H9 (cell line): Measurements from ENCODE around the gene COL4A2. TPM values are rescaled to one million over a fixed set of nuclear protein-coding genes. Genes with fewer than 3 reads are reported as not detected.
A peak's percentile ranks its signal among the peaks of the same experiment; 100 is the strongest.

ENCODE experiments used
- DNase-seq: peaks from one replicate; pipeline ENCODE4 v3.0.0-alpha.2; 2017
- H2AFZ ChIP-seq: one replicate; pipeline ENCODE4 v1.6.1; 2013; ENCODE audit warnings: mild to moderate bottlenecking, low read length, control low read depth, moderate library complexity
- H2AK5ac ChIP-seq: 2 replicates; pipeline ENCODE4 v1.6.1; 2013; ENCODE audit warnings: low read length, control low read depth, mixed read lengths; ENCODE audit not compliant: insufficient read length
- H2BK120ac ChIP-seq: one replicate; pipeline ENCODE4 v1.6.1; 2013; ENCODE audit warnings: low read depth, mild to moderate bottlenecking, low read length, control low read depth, inconsistent platforms; ENCODE audit not compliant: poor library complexity, severe bottlenecking
- H2BK12ac ChIP-seq: 2 replicates; pipeline ENCODE4 v1.6.1; 2013; ENCODE audit warnings: low read length, control low read depth, mixed read lengths, low read depth; ENCODE audit not compliant: insufficient read length
- H2BK15ac ChIP-seq: 2 replicates; pipeline ENCODE4 v1.6.1; 2013; ENCODE audit warnings: low read depth, low read length, control low read depth
- H2BK20ac ChIP-seq: one replicate; pipeline ENCODE4 v1.6.1; 2013; ENCODE audit warnings: low read depth, mild to moderate bottlenecking, low read length, control low read depth, inconsistent platforms; ENCODE audit not compliant: poor library complexity, severe bottlenecking
- H2BK5ac ChIP-seq: 2 replicates; pipeline ENCODE4 v1.6.1; 2013; ENCODE audit warnings: low read length, control low read depth, mixed read lengths; ENCODE audit not compliant: insufficient read length
- H3K14ac ChIP-seq: 2 replicates; pipeline ENCODE4 v1.6.1; 2013; ENCODE audit warnings: low read length, control low read depth; ENCODE audit not compliant: insufficient read depth
- H3K18ac ChIP-seq: 2 replicates; pipeline ENCODE4 v1.6.1; 2013; ENCODE audit warnings: low read depth, mild to moderate bottlenecking, mixed read lengths, low read length, control low read depth; ENCODE audit not compliant: insufficient read length
- H3K23ac ChIP-seq: 2 replicates; pipeline ENCODE4 v1.6.1; 2013; ENCODE audit warnings: low read length, control low read depth, mixed read lengths, low read depth; ENCODE audit not compliant: insufficient read length
- H3K23me2 ChIP-seq: 2 replicates; pipeline ENCODE4 v1.6.1; 2013; ENCODE audit warnings: low read depth, mild to moderate bottlenecking, mixed read lengths, low read length, control low read depth; ENCODE audit not compliant: insufficient read length, poor library complexity, severe bottlenecking
- H3K27ac ChIP-seq: 2 replicates; pipeline ENCODE4 v1.5.1; 2013; ENCODE audit warnings: low read length, control low read depth, mixed read lengths, low read depth; ENCODE audit not compliant: insufficient read length
- H3K27me3 ChIP-seq: 2 replicates; pipeline ENCODE4 v1.6.1; 2013; ENCODE audit warnings: low read length, control low read depth, inconsistent platforms; ENCODE audit not compliant: insufficient read depth
- H3K4ac ChIP-seq: 2 replicates; pipeline ENCODE4 v1.6.1; 2013; ENCODE audit warnings: low read depth, mild to moderate bottlenecking, control low read depth, inconsistent platforms, low read length, moderate library complexity
- H3K4me1 ChIP-seq: 2 replicates; pipeline ENCODE4 v1.6.1; 2013; ENCODE audit warnings: low read length, control low read depth, inconsistent platforms; ENCODE audit not compliant: insufficient read depth
- H3K4me2 ChIP-seq: 2 replicates; pipeline ENCODE4 v1.6.1; 2013; ENCODE audit warnings: low read length, control low read depth, mixed read lengths; ENCODE audit not compliant: insufficient read length, insufficient read depth
- H3K56ac ChIP-seq: 2 replicates; pipeline ENCODE4 v1.6.1; 2013; ENCODE audit warnings: low read depth, mild to moderate bottlenecking, mixed read lengths, low read length, control low read depth; ENCODE audit not compliant: insufficient read length
- H3K79me1 ChIP-seq: 2 replicates; pipeline ENCODE4 v1.6.1; 2013; ENCODE audit warnings: low read depth, mild to moderate bottlenecking, moderate library complexity, low read length, control low read depth, inconsistent platforms; ENCODE audit not compliant: insufficient read depth, poor library complexity, severe bottlenecking
- H3K79me2 ChIP-seq: 2 replicates; pipeline ENCODE4 v1.6.1; 2013; ENCODE audit warnings: low read length, control low read depth, inconsistent platforms; ENCODE audit not compliant: insufficient read depth
- H3K9ac ChIP-seq: 2 replicates; pipeline ENCODE4 v1.6.1; 2013; ENCODE audit warnings: low read length, control low read depth, mixed read lengths; ENCODE audit not compliant: insufficient read length; ENCODE audit errors: extremely low read depth
- H3K9me3 ChIP-seq: one replicate; pipeline ENCODE4 v1.6.1; 2013; ENCODE audit warnings: low read depth, low read length, inconsistent platforms; ENCODE audit not compliant: control insufficient read depth
- H3T11ph ChIP-seq: one replicate; pipeline ENCODE4 v1.6.1; 2013; ENCODE audit warnings: mild to moderate bottlenecking, low read length, control low read depth, inconsistent platforms
- H4K20me1 ChIP-seq: one replicate; pipeline ENCODE4 v1.6.1; 2013; ENCODE audit not compliant: control insufficient read depth, insufficient read length, insufficient read depth
- H4K5ac ChIP-seq: 2 replicates; pipeline ENCODE4 v1.6.1; 2013; ENCODE audit warnings: low read depth, mild to moderate bottlenecking, mixed read lengths, low read length, control low read depth; ENCODE audit not compliant: insufficient read length
- H4K8ac ChIP-seq: replicated peaks from 2 replicates; pipeline ENCODE4 v1.6.1; 2013; ENCODE audit warnings: low read length, control low read depth, mixed read lengths, low read depth; ENCODE audit not compliant: insufficient read length
- H4K91ac ChIP-seq: 2 replicates; pipeline ENCODE4 v1.6.1; 2013; ENCODE audit warnings: low read depth, mild to moderate bottlenecking, moderate library complexity, mixed read lengths, low read length, control low read depth; ENCODE audit not compliant: insufficient read length
- H3K27ac Mint-ChIP-seq, 3 experiments: 2 replicates in 2 of 3; 3 replicates in 1 of 3; pipeline ENCODE4 v1.8.0; 2020 to 2021; ENCODE audit warnings: mixed read lengths in 3 of 3, mild to moderate bottlenecking in 1 of 3, moderate library complexity in 1 of 3
- H3K27me3 Mint-ChIP-seq: 2 replicates; pipeline ENCODE4 v1.8.0; 2021; ENCODE audit warnings: low read depth, mild to moderate bottlenecking, moderate library complexity, mixed read lengths
- H3K36me3 Mint-ChIP-seq, 3 experiments: 2 replicates in 2 of 3; 3 replicates in 1 of 3; pipeline ENCODE4 v1.8.0; 2020 to 2021; ENCODE audit warnings: low read depth in 3 of 3, mixed read lengths in 3 of 3; ENCODE audit not compliant: insufficient read depth in 1 of 3
- H3K4me1 Mint-ChIP-seq, 2 experiments: 2 replicates each; pipeline ENCODE4 v1.8.0; 2020; ENCODE audit warnings: mixed read lengths in 2 of 2
- H3K4me3 Mint-ChIP-seq, 2 experiments: 2 replicates in 1 of 2; 3 replicates in 1 of 2; pipeline ENCODE4 v1.8.0; 2020 to 2021; ENCODE audit warnings: mild to moderate bottlenecking in 2 of 2, mixed read lengths in 2 of 2, moderate library complexity in 1 of 2
- H3K9me3 Mint-ChIP-seq, 2 experiments: 2 replicates in 1 of 2; 3 replicates in 1 of 2; pipeline ENCODE4 v1.8.0; 2020; ENCODE audit warnings: mild to moderate bottlenecking in 2 of 2, mixed read lengths in 2 of 2, moderate library complexity in 1 of 2
- CTCF ChIP-seq: fragments of 200-600 bp; sonication (generic); conservative IDR thresholded peaks from 3 replicates; pipeline ENCODE4 v1.8.0; 2021; ENCODE audit warnings: antibody characterized with exemption, mild to moderate bottlenecking
- WGBS: extraction: QIAGEN DNeasy Blood & Tissue Kit; methylation state at CpG from one replicate; pipeline ENCODE4 v1.1.7; 2013; ENCODE audit warnings: missing lambda C conversion rate, low lambda C conversion rate, mixed read lengths; ENCODE audit not compliant: insufficient read length; ENCODE audit errors: extremely low coverage; 5-methylcytosine and 5-hydroxymethylcytosine counted together
- total RNA-seq: library from RNA; stranded (reverse); gene quantifications from 2 replicates; pipeline ENCODE4 v1.2.1, GENCODE V29; 2021

Gene COL4A2
- total RNA-seq, 1 experiment from 2014 or later = 76.5 TPM

GRCh38 chr13:110339263-110339662 is 32.2 kb downstream of the COL4A2 start:
- no peaks in the 10 kb centered on the region for H3K27me3 ChIP-seq
- H2BK20ac ChIP-seq = no peak overlapping the region
- H2BK12ac ChIP-seq = no peak overlapping the region
- H3K79me1 ChIP-seq = peaks cover 6% of the 10 kb centered on the region
- no peak for DNase-seq
- no peak overlapping the region for H3K27ac ChIP-seq
- H3K4ac ChIP-seq = no peak overlapping the region
- H3K18ac ChIP-seq = no peak overlapping the region
- H3K79me2 ChIP-seq = peaks cover 2% of the 10 kb centered on the region; the same call in 1 of the 2 replicates
- H4K5ac ChIP-seq = no peak overlapping the region
- no peaks in the 10 kb centered on the region for H4K20me1 ChIP-seq
- H3K36me3 Mint-ChIP-seq = peaks cover 8 to 17% (median 9%) of the 10 kb centered on the region in 3 experiments; a peak in 6 of 7 replicates
- no peak overlapping the region for H2BK120ac ChIP-seq
- no peak overlapping the region for H3K4me2 ChIP-seq
- no peaks in the 10 kb centered on the region; the same call in 1 of the 2 replicates for H3K27me3 Mint-ChIP-seq
- no peak overlapping the region for H4K8ac ChIP-seq
- no CpG with 5 or more reads among the region's 6 CpGs for WGBS
- H4K91ac ChIP-seq = no peak overlapping the region
- no peaks in the 10 kb centered on the region for H3K23me2 ChIP-seq
- H3K56ac ChIP-seq = no peak overlapping the region
- H3K4me1 Mint-ChIP-seq = peaks cover 56 to 59% of the 10 kb centered on the region in 2 experiments
- H3K23ac ChIP-seq = no peak overlapping the region
- no peak overlapping the region for H2AK5ac ChIP-seq
- H2BK5ac ChIP-seq = no peak overlapping the region
- H3K9ac ChIP-seq = no peak overlapping the region
- no peak for TF ChIP-seq CTCF
- H3K9me3 Mint-ChIP-seq = no peaks in the 10 kb centered on the region
- no peak overlapping the region for H2BK15ac ChIP-seq
- H3K4me1 ChIP-seq = peaks cover 10% of the 10 kb centered on the region; the same call in 1 of the 2 replicates
- H3K9me3 ChIP-seq = no peaks in the 10 kb centered on the region
- H3K27ac Mint-ChIP-seq = peak overlapping the region in 2 of 3 experiments; percentile 58 to 80; a peak in 2 of 7 replicates
- H3K14ac ChIP-seq = no peak overlapping the region
- no peak overlapping the region for H3T11ph ChIP-seq
- no peak overlapping the region for H2AFZ ChIP-seq
- no peak overlapping the region for H3K4me3 Mint-ChIP-seq
